ENCODE results near the gene GSG1L. TPM values are rescaled to one million over a fixed set of nuclear protein-coding genes. Genes with fewer than 3 reads are reported as not detected.
A peak's percentile ranks its signal among the peaks of the same experiment; 100 is the strongest.

Gene GSG1L
- total RNA-seq, 5 donors from 2014 or later (not counting 1 experiment from before 2014, with no cell fraction given): not detected

DNA sequence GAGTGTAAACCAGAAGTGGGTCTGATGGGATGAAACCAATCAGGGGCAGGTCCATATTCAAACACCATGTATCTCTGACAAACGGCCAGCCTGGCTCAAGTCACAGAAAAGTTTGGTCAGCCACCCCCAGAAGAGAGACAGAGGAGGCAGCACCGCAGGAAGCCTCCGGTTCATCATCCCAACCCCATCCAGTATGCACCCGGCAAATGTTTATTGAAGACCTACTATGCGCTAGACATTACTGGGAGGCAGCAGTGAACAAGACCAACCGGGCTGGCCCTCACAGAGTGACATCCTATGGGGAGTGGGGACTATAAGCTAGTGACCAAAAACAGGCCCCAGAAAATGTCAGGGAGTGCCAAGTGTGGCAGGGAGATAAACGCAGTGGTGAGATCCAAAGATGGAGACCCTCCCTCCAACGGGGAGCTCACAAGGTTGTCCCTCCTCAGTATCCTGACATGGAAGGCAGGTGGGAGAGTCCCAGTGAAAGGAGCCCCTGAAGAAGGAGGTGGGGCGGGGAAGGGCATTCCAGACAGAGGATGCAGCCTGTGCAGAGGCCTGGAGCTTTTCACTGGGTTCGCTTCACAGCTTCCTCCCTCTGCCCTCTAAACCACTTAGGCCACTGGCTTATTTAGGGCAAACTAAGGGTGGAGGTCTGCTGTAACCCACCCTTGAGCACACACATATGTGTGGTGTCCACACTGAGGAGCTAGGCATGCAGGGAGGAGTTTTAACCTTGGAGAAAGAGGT is 2.0 kb downstream of the GSG1L start:
- Mint-ChIP-seq H3K27ac (no peak overlapping the region), H3K36me3 (no peaks in the 10 kb centered on the region), H3K4me3 (peak overlapping the region in 1 of 3 donors; percentile 53), H3K27me3 (peaks cover 45 to 69% of the 10 kb centered on the region in 2 donors), H3K9me3 (no peaks in the 10 kb centered on the region), H3K4me1 (peaks cover 3 to 11% (median 9%) of the 10 kb centered on the region in 3 donors)
- no peak for ATAC-seq (replicated peaks in 1 of 4)
- peaks cover 0 to 4% of the 10 kb centered on the region in 2 experiments for H3K4me1 ChIP-seq (ENCODE audit: control insufficient read depth in 1 of 2, extremely low read depth in 1 of 2, insufficient read depth in 2 of 2, low read length in 2 of 2)
- no peak overlapping the region for H3K4me3 ChIP-seq (ENCODE audit: control insufficient read depth in 1 of 2, extremely low read depth in 1 of 2, low read length in 1 of 2)
- no peak for DNase-seq
- no peak overlapping the region for H3K27ac ChIP-seq (ENCODE audit: low read length)
- no peaks in the 10 kb centered on the region for H3K36me3 ChIP-seq (ENCODE audit: control insufficient read depth in 2 of 2, extremely low read depth in 1 of 2, insufficient read depth in 1 of 2, low read length in 1 of 2)
- H3K27me3 ChIP-seq (replicated peaks in 1 of 2; ENCODE audit: control insufficient read depth in 2 of 2, extremely low read depth in 1 of 2, insufficient read depth in 2 of 2, low read length in 1 of 2): peaks cover 9 to 71% of the 10 kb centered on the region in 2 experiments
- ChIA-PET CTCF (no interaction called here), POLR2A (no interaction called here)
- no peaks in the 10 kb centered on the region for H3K9me3 ChIP-seq
- WGBS (ENCODE audit: insufficient coverage): 56% methylated on average over 2 of the region's 10 CpGs

GRCh38 chr16:28059841-28060575 is 3.5 kb downstream of the GSG1L start:
- Mint-ChIP-seq H3K4me1 (peaks cover 3 to 11% (median 9%) of the 10 kb centered on the region in 3 donors), H3K27ac (no peak overlapping the region), H3K27me3 (peaks cover 44 to 72% of the 10 kb centered on the region in 2 donors), H3K4me3 (no peak overlapping the region), H3K36me3 (no peaks in the 10 kb centered on the region), H3K9me3 (no peaks in the 10 kb centered on the region)
- no peak for DNase-seq
- ChIA-PET CTCF (interaction anchor here in 1 of 2 donors (0.6 kb wide), 1 partner anchor 101 kb away, joined by 3 read pairs; no protein-coding TSS in a partner anchor), POLR2A (no interaction called here)
- peaks cover 0 to 4% of the 10 kb centered on the region in 2 experiments for H3K4me1 ChIP-seq (ENCODE audit: control insufficient read depth in 1 of 2, extremely low read depth in 1 of 2, insufficient read depth in 2 of 2, low read length in 2 of 2)
- 27% methylated on average over 8 of the region's 12 CpGs for WGBS (ENCODE audit: insufficient coverage)
- no peaks in the 10 kb centered on the region for H3K9me3 ChIP-seq
- H3K27ac ChIP-seq (ENCODE audit: low read length): no peak overlapping the region
- ATAC-seq (replicated peaks in 1 of 4): no peak
- H3K27me3 ChIP-seq (replicated peaks in 1 of 2; ENCODE audit: control insufficient read depth in 2 of 2, extremely low read depth in 1 of 2, insufficient read depth in 2 of 2, low read length in 1 of 2): peaks cover 9 to 64% of the 10 kb centered on the region in 2 experiments
- no peak overlapping the region for H3K4me3 ChIP-seq (ENCODE audit: control insufficient read depth in 1 of 2, extremely low read depth in 1 of 2, low read length in 1 of 2)
- H3K36me3 ChIP-seq (ENCODE audit: control insufficient read depth in 2 of 2, extremely low read depth in 1 of 2, insufficient read depth in 1 of 2, low read length in 1 of 2): no peaks in the 10 kb centered on the region

- no peaks in the 10 kb centered on the region for H3K9me3 Mint-ChIP-seq
- H3K4me3 Mint-ChIP-seq: no peak overlapping the region
- DNase-seq (no peak), ATAC-seq (replicated peaks in 1 of 4) (no peak)
- Histone ChIP-seq H3K27ac (ENCODE audit: low read length) (no peak overlapping the region), H3K27me3 (replicated peaks in 1 of 2; ENCODE audit: control insufficient read depth in 2 of 2, extremely low read depth in 1 of 2, insufficient read depth in 2 of 2, low read length in 1 of 2) (peaks cover 7 to 61% of the 10 kb centered on the region in 2 experiments), H3K9me3 (no peaks in the 10 kb centered on the region), H3K4me3 (ENCODE audit: control insufficient read depth in 1 of 2, extremely low read depth in 1 of 2, low read length in 1 of 2) (no peak overlapping the region), H3K36me3 (ENCODE audit: control insufficient read depth in 2 of 2, extremely low read depth in 1 of 2, insufficient read depth in 1 of 2, low read length in 1 of 2) (no peaks in the 10 kb centered on the region), H3K4me1 (ENCODE audit: control insufficient read depth in 1 of 2, extremely low read depth in 1 of 2, insufficient read depth in 2 of 2, low read length in 2 of 2) (peaks cover 0 to 4% of the 10 kb centered on the region in 2 experiments)
- 35% methylated on average over 10 of the region's 18 CpGs for WGBS (ENCODE audit: insufficient coverage)
- H3K36me3 Mint-ChIP-seq: no peaks in the 10 kb centered on the region
- peak overlapping the region in 1 of 2 donors; percentile 27 for H3K27ac Mint-ChIP-seq
- H3K4me1 Mint-ChIP-seq: peaks cover 3 to 11% (median 9%) of the 10 kb centered on the region in 3 donors
- ChIA-PET CTCF (no interaction called here), POLR2A (no interaction called here)
- H3K27me3 Mint-ChIP-seq: peaks cover 43 to 67% of the 10 kb centered on the region in 2 donors
Measured at GRCh38 chr16:28058839-28059589, 4.5 kb downstream of the GSG1L start.

DNA sequence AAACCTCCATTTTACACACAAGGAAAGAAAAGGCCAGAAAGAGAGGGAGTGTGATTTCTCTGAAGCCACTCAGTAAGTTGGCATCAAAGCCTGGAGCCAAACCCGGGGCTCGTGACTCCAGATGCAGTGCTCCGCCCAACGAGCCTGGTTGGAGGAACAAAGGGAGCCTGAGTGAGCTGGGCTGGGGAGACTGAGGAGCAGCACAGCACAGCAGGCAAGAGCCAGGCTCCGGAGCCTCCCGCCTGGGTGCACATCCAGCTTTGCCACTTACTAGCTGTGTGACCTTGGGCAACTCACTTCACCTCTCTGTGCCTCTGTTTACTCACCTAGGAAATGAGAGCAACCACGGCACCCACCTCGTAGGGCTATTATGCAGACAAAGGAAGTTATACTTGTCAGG is 5.6 kb downstream of the GSG1L start:
- Histone ChIP-seq H3K9me3 (no peaks in the 10 kb centered on the region), H3K4me3 (ENCODE audit: control insufficient read depth in 1 of 2, extremely low read depth in 1 of 2, low read length in 1 of 2) (no peak overlapping the region), H3K4me1 (ENCODE audit: control insufficient read depth in 1 of 2, extremely low read depth in 1 of 2, insufficient read depth in 2 of 2, low read length in 2 of 2) (peaks cover 0 to 4% of the 10 kb centered on the region in 2 experiments), H3K27ac (ENCODE audit: low read length) (no peak overlapping the region), H3K36me3 (ENCODE audit: control insufficient read depth in 2 of 2, extremely low read depth in 1 of 2, insufficient read depth in 1 of 2, low read length in 1 of 2) (no peaks in the 10 kb centered on the region), H3K27me3 (replicated peaks in 1 of 2; ENCODE audit: control insufficient read depth in 2 of 2, extremely low read depth in 1 of 2, insufficient read depth in 2 of 2, low read length in 1 of 2) (peaks cover 5 to 66% of the 10 kb centered on the region in 2 experiments)
- Mint-ChIP-seq H3K36me3 (no peaks in the 10 kb centered on the region), H3K4me3 (no peak overlapping the region), H3K9me3 (no peaks in the 10 kb centered on the region), H3K27ac (no peak overlapping the region), H3K4me1 (peaks cover 3 to 11% (median 9%) of the 10 kb centered on the region in 3 donors), H3K27me3 (peaks cover 50 to 74% of the 10 kb centered on the region in 2 donors)
- WGBS (ENCODE audit: insufficient coverage): 75% methylated on average over 7 of the region's 8 CpGs
- ATAC-seq (replicated peaks in 1 of 4) (no peak), DNase-seq (no peak)
- ChIA-PET POLR2A (no interaction called here), CTCF (no interaction called here)

- no peak overlapping the region for H3K27ac ChIP-seq (ENCODE audit: low read length)
- H3K9me3 ChIP-seq: no peaks in the 10 kb centered on the region
- H3K4me3 Mint-ChIP-seq: no peak overlapping the region
- H3K4me1 ChIP-seq (ENCODE audit: control insufficient read depth in 1 of 2, extremely low read depth in 1 of 2, insufficient read depth in 2 of 2, low read length in 2 of 2): no peaks in the 10 kb centered on the region
- peaks cover 0 to 51% of the 10 kb centered on the region in 2 experiments for H3K27me3 ChIP-seq (replicated peaks in 1 of 2; ENCODE audit: control insufficient read depth in 2 of 2, extremely low read depth in 1 of 2, insufficient read depth in 2 of 2, low read length in 1 of 2)
- H3K27ac Mint-ChIP-seq: no peak overlapping the region
- POLR2A ChIA-PET: no interaction called here
- CTCF ChIA-PET: no interaction called here
- no peaks in the 10 kb centered on the region for H3K36me3 Mint-ChIP-seq
- ATAC-seq (replicated peaks in 1 of 4) (no peak), DNase-seq (no peak)
- H3K36me3 ChIP-seq (ENCODE audit: control insufficient read depth in 2 of 2, extremely low read depth in 1 of 2, insufficient read depth in 1 of 2, low read length in 1 of 2): no peaks in the 10 kb centered on the region
- no peak overlapping the region for H3K4me3 ChIP-seq (ENCODE audit: control insufficient read depth in 1 of 2, extremely low read depth in 1 of 2, low read length in 1 of 2)
- H3K9me3 Mint-ChIP-seq: peaks cover 3 to 5% (median 3%) of the 10 kb centered on the region in 3 donors
- H3K27me3 Mint-ChIP-seq: peaks cover 18 to 47% of the 10 kb centered on the region in 2 donors
- no peaks in the 10 kb centered on the region for H3K4me1 Mint-ChIP-seq
- WGBS (ENCODE audit: insufficient coverage): 18% methylated on average over 14 of the region's 15 CpGs
Measured at GRCh38 chr16:28053461-28053860, 10.1 kb downstream of the GSG1L start.
